Kidney epithelial cell (primary cell): ENCODE measurements around the gene FRS3. TPM values are rescaled to one million over a fixed set of nuclear protein-coding genes. Genes with fewer than 3 reads are reported as not detected.

Experiments used
- DNase-seq: peaks from one replicate; pipeline ENCODE4 v3.0.0-alpha.2; 2010; ENCODE audit warnings: low read depth
- H3K27me3 ChIP-seq: 2 replicates; pipeline ENCODE4 v1.6.0; 2011; ENCODE audit warnings: low read length; ENCODE audit not compliant: control insufficient read depth, insufficient read depth
- H3K36me3 ChIP-seq: 2 replicates; pipeline ENCODE4 v1.5.1; 2011; ENCODE audit warnings: low read length; ENCODE audit not compliant: control insufficient read depth, insufficient read depth
- H3K4me3 ChIP-seq: 2 replicates; pipeline ENCODE4 v1.5.1; 2011; ENCODE audit warnings: low read depth, mild to moderate bottlenecking, control low read depth, low read length
- CTCF ChIP-seq: IDR thresholded peaks from 2 replicates; pipeline ENCODE4 v1.5.1; 2011; ENCODE audit warnings: mild to moderate bottlenecking, moderate library complexity, low read length, control low read depth, inconsistent platforms; ENCODE audit not compliant: insufficient read depth, poor library complexity, severe bottlenecking
- total RNA-seq: library from RNA; depleted of rRNA; stranded (reverse); fragments of >200 nt; gene quantifications from 2 replicates; pipeline ENCODE4 v1.2.3, GENCODE V29; 2015

FRS3 gene
- total RNA-seq, 1 donor from 2014 or later = 2.1 TPM

- Histone ChIP-seq H3K4me3 (no peak overlapping the region), H3K36me3 (no peaks in the 10 kb centered on the region), H3K27me3 (peaks cover 2% of the 10 kb centered on the region)
- DNase-seq = no peak
- TF ChIP-seq CTCF = no peak
Observed at GRCh38 chr6:41746107-41746506, 33.6 kb downstream of the FRS3 start.

DNA sequence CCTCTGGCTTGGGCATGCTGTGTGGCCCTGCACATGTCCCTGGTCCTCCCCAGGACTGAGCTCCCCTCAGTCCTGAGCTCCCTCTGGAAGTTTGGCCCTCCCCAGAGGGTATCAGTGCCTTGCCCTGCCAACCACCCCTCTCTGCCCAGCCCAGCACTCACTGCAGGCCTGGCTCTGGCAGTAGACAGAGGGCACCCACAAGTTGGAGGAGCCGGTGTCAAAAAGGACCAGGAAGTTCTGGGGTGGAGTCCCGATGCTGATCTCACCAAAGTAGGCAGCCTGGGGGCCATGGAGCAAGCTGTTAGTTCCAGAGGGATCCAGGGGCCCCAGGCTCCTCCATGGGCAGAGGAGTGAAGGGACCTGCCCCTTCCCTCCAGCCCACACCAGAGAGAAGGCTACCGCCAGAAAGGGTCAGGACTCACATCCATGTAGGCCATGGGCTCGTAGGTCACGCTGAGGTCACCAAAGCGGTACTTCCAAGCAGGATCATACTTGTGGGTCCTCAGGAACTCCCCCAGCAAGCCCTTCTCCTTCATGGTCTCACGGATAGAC is 35.4 kb downstream of the FRS3 start:
- no peak for TF ChIP-seq CTCF
- no peak overlapping the region for H3K4me3 ChIP-seq
- no peaks in the 10 kb centered on the region for H3K36me3 ChIP-seq
- peaks cover under 1% of the 10 kb centered on the region for H3K27me3 ChIP-seq
- DNase-seq = no peak

GRCh38 chr6:41743406-41744235 is 36.1 kb downstream of the FRS3 start:
- H3K4me3 ChIP-seq = no peak overlapping the region
- no peak for DNase-seq
- H3K36me3 ChIP-seq = no peaks in the 10 kb centered on the region
- TF ChIP-seq CTCF = no peak
- H3K27me3 ChIP-seq = no peaks in the 10 kb centered on the region

- H3K27me3 ChIP-seq = peaks cover 3% of the 10 kb centered on the region
- DNase-seq = no peak
- TF ChIP-seq CTCF = no peak
- H3K4me3 ChIP-seq = no peak overlapping the region
- no peaks in the 10 kb centered on the region for H3K36me3 ChIP-seq
Observed at GRCh38 chr6:41741625-41742490, 37.8 kb downstream of the FRS3 start.

DNA sequence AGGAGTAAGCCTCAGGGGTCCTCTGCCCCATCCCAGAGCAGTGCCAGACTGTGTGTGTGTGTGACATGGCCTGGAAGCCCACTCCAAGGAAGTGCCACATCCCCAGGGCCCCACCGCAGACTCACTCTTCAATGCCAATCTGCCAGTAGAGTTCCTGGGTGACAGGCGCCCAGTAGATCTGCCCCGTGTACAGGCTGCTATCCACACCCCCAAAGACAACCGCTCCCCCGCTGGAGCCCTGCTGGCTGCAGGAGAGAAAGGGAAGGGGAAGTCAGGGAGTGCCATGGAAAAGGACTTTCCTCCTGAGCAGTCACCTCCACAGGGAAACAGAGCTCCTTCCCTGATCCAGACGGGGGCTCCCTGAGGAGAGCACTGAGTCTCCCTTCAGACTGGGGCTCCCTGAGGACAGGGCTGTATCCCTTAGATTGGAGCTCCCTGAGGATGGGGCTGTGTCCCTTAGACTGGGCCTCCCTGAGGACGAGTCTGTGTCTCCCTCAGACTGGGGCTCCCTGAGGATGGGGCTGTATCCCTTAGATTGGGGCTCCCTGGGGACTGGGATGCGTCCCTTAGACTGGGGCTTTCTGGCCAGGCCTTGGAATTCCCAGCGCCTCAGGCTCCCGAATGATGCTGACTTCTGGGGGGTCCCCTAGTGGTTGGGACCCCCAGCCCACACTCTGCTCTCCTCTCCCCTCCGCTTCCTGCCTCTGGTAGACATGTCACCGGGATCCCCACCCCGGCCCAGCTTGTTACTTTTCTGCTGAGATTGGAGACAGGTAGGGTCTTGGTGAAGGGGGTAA is 39.1 kb downstream of the FRS3 start:
- no peaks in the 10 kb centered on the region for H3K36me3 ChIP-seq
- H3K27me3 ChIP-seq = peaks cover 5% of the 10 kb centered on the region
- no peak overlapping the region for H3K4me3 ChIP-seq
- TF ChIP-seq CTCF = no peak
- no peak for DNase-seq
